Osteocyte (in vitro differentiated cells): ENCODE measurements around the gene ELOVL5. TPM values are rescaled to one million over a fixed set of nuclear protein-coding genes. Genes with fewer than 3 reads are reported as not detected.
A peak's percentile ranks its signal among the peaks of the same experiment; 100 is the strongest.

Experiments
- DNase-seq: peaks from one replicate; pipeline ENCODE4 v3.0.0; 2021; ENCODE audit warnings: mixed read lengths; ENCODE audit not compliant: unreplicated experiment; ENCODE audit errors: extremely low spot score
- H3K27ac Mint-ChIP-seq: one replicate; pipeline ENCODE4 v1.8.0; 2021; ENCODE audit warnings: mild to moderate bottlenecking, mixed read lengths; ENCODE audit not compliant: unreplicated experiment
- H3K27me3 Mint-ChIP-seq: one replicate; pipeline ENCODE4 v1.8.0; 2021; ENCODE audit warnings: mixed read lengths; ENCODE audit not compliant: unreplicated experiment
- H3K36me3 Mint-ChIP-seq: one replicate; pipeline ENCODE4 v1.8.0; 2021; ENCODE audit warnings: mixed read lengths; ENCODE audit not compliant: unreplicated experiment
- H3K4me1 Mint-ChIP-seq: one replicate; pipeline ENCODE4 v1.8.0; 2021; ENCODE audit warnings: mixed read lengths; ENCODE audit not compliant: unreplicated experiment
- H3K4me3 Mint-ChIP-seq: one replicate; pipeline ENCODE4 v1.8.0; 2021; ENCODE audit warnings: mild to moderate bottlenecking, moderate library complexity, mixed read lengths; ENCODE audit not compliant: unreplicated experiment
- H3K9me3 Mint-ChIP-seq: one replicate; pipeline ENCODE4 v1.8.0; 2021; ENCODE audit warnings: mixed read lengths; ENCODE audit not compliant: unreplicated experiment
- CTCF ChIP-seq: fragments of 200-600 bp; sonication (generic); IDR thresholded peaks from 2 replicates; pipeline ENCODE4 v1.5.0; 2021; ENCODE audit warnings: antibody characterized with exemption, mild to moderate bottlenecking, moderate library complexity
- total RNA-seq: library from RNA; stranded (reverse); gene quantifications from 2 replicates; pipeline ENCODE4 v1.2.1, GENCODE V29; 2021

ELOVL5 gene
- total RNA-seq, 1 donor from 2014 or later: 89.4 TPM

GRCh38 chr6:53269827-53270226, 78.9 kb downstream of the ELOVL5 start:
- no peak for TF ChIP-seq CTCF
- DNase-seq: no peak
- H3K4me3 Mint-ChIP-seq: no peak overlapping the region
- H3K9me3 Mint-ChIP-seq: no peaks in the 10 kb centered on the region
- peaks cover 5% of the 10 kb centered on the region for H3K4me1 Mint-ChIP-seq
- no peaks in the 10 kb centered on the region for H3K27me3 Mint-ChIP-seq
- peaks cover 62% of the 10 kb centered on the region for H3K36me3 Mint-ChIP-seq
- H3K27ac Mint-ChIP-seq: peak overlapping the region; percentile 23

- DNase-seq: no peak
- H3K27me3 Mint-ChIP-seq: no peaks in the 10 kb centered on the region
- no peak overlapping the region for H3K27ac Mint-ChIP-seq
- H3K4me3 Mint-ChIP-seq: no peak overlapping the region
- H3K9me3 Mint-ChIP-seq: no peaks in the 10 kb centered on the region
- peaks cover 58% of the 10 kb centered on the region for H3K36me3 Mint-ChIP-seq
- H3K4me1 Mint-ChIP-seq: peaks cover 13% of the 10 kb centered on the region
- no peak for TF ChIP-seq CTCF
Observed at GRCh38 chr6:53268858-53269608, 79.7 kb downstream of the ELOVL5 start.

GRCh38 chr6:53266553-53267090, 82.1 kb downstream of the ELOVL5 start:
- H3K27ac Mint-ChIP-seq: no peak overlapping the region
- H3K4me3 Mint-ChIP-seq: no peak overlapping the region
- peaks cover 40% of the 10 kb centered on the region for H3K36me3 Mint-ChIP-seq
- no peak for TF ChIP-seq CTCF
- H3K4me1 Mint-ChIP-seq: peaks cover 19% of the 10 kb centered on the region
- H3K9me3 Mint-ChIP-seq: no peaks in the 10 kb centered on the region
- DNase-seq: no peak
- no peaks in the 10 kb centered on the region for H3K27me3 Mint-ChIP-seq

DNA sequence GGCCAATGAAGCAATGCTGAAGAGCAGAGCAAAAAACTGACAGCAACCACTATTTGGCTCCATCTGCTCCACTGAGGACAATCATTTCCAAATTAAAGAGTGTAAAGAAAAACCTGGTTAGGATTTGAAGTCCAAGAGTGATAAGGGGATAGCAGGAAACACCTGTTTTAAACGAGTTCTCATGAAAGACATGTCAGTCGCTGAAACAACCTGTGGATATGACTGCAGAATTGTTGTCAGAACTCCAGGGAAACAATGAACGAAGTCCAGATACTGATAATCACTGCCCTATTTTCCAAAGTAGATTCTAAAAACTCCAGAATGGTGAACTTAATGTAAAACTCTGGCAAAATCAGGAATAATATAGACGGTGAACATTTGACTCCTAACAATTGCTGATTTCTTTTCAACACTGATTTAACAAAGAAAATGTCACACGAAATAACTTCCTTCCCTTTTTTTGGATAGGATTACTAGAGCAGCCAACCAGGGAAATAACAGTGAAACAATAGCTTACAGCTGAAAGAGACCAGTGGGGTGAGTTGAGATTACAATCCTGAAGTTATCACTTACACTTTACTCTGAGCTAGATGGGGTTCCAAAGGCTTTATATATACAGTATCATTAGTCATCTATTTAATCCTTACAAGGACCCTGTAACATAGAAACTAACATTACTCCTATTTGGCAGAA, 83.7 kb downstream of the ELOVL5 start:
- Mint-ChIP-seq H3K4me1 (peaks cover 19% of the 10 kb centered on the region), H3K27ac (peak overlapping the region; percentile 85)

More for the DNA sequence above, 83.7 kb downstream of the ELOVL5 start:
- no peaks in the 10 kb centered on the region for H3K9me3 Mint-ChIP-seq
- H3K36me3 Mint-ChIP-seq: peaks cover 41% of the 10 kb centered on the region
- no peak overlapping the region for H3K4me3 Mint-ChIP-seq
- no peak for TF ChIP-seq CTCF
- no peaks in the 10 kb centered on the region for H3K27me3 Mint-ChIP-seq
- no peak for DNase-seq
